HepG2 (cell line): ENCODE data around the gene SERINC1. TPM values are rescaled to one million over a fixed set of nuclear protein-coding genes. Genes with fewer than 3 reads are reported as not detected.

Experiments used
- ATF7-NPFF ChIP-seq: sonication (generic); formaldehyde crosslinking; IDR thresholded peaks from 2 replicates; pipeline ENCODE4 v1.8.1; 2023; ENCODE audit warnings: mild to moderate bottlenecking, low read depth, missing genetic modification reagents, moderate library complexity
- BCL6 ChIP-seq: IDR thresholded peaks from 2 replicates; pipeline ENCODE4 v1.6.1; 2016; ENCODE audit warnings: missing genetic modification reagents, missing compliant biosample characterization
- BORCS8-MEF2B ChIP-seq: sonication (generic); formaldehyde crosslinking; IDR thresholded peaks from 2 replicates; pipeline ENCODE4 v1.8.0; 2022; ENCODE audit warnings: mild to moderate bottlenecking, missing genetic modification reagents
- DR1 ChIP-seq: sonication (generic); formaldehyde crosslinking; IDR thresholded peaks from 2 replicates; pipeline ENCODE4 v1.8.0; 2021; ENCODE audit warnings: mild to moderate bottlenecking, missing genetic modification reagents, inconsistent platforms
- FOXM1 ChIP-seq: sonication (generic); formaldehyde crosslinking; IDR thresholded peaks from 2 replicates; pipeline ENCODE4 v1.5.0; 2020; ENCODE audit warnings: missing genetic modification reagents
- NCOA5 ChIP-seq: sonication (generic); formaldehyde crosslinking; IDR thresholded peaks from 2 replicates; pipeline ENCODE4 v1.4.0; 2020; ENCODE audit warnings: missing genetic modification reagents
- POLR2AphosphoS2 ChIP-seq: IDR thresholded peaks from 2 replicates; pipeline ENCODE4 v1.6.1; 2011; ENCODE audit warnings: low read depth, low read length, improper control_type of control experiment
- RAD21 ChIP-seq: fragments of 450-650 bp; formaldehyde crosslinking; IDR thresholded peaks from 2 replicates; pipeline ENCODE4 v1.5.0; 2020; ENCODE audit warnings: mild to moderate bottlenecking
- SALL2 ChIP-seq: sonication (generic); formaldehyde crosslinking; IDR thresholded peaks from 2 replicates; pipeline ENCODE4 v1.8.1; 2023; ENCODE audit warnings: mild to moderate bottlenecking, missing genetic modification reagents, inconsistent platforms
- ZEB1 ChIP-seq: IDR thresholded peaks from 2 replicates; pipeline ENCODE4 v1.6.1; 2012; ENCODE audit warnings: mild to moderate bottlenecking, low read depth, inconsistent platforms; ENCODE audit not compliant: insufficient replicate concordance
- ZNF234 ChIP-seq: sonication (generic); formaldehyde crosslinking; conservative IDR thresholded peaks from 2 replicates; pipeline ENCODE4 v1.5.1; 2020; ENCODE audit warnings: mild to moderate bottlenecking, missing genetic modification reagents
- ZNF274 ChIP-seq: sonication (generic); formaldehyde crosslinking; IDR thresholded peaks from 2 replicates; pipeline ENCODE4 v1.5.1; 2020; ENCODE audit warnings: mild to moderate bottlenecking, missing genetic modification reagents
- ZNF562 ChIP-seq: sonication (generic); formaldehyde crosslinking; IDR thresholded peaks from 2 replicates; pipeline ENCODE4 v1.8.0; 2022; ENCODE audit warnings: missing genetic modification reagents, borderline replicate concordance
- ZNF567 ChIP-seq: sonication (generic); formaldehyde crosslinking; IDR thresholded peaks from 2 replicates; pipeline ENCODE4 v1.8.1; 2023; ENCODE audit warnings: mild to moderate bottlenecking, missing genetic modification reagents, borderline replicate concordance
- ZNF629 ChIP-seq: sonication (generic); formaldehyde crosslinking; conservative IDR thresholded peaks from 2 replicates; pipeline ENCODE4 v1.5.0; 2020; ENCODE audit warnings: missing genetic modification reagents
- ZNF660 ChIP-seq: sonication (generic); formaldehyde crosslinking; IDR thresholded peaks from 2 replicates; pipeline ENCODE4 v1.5.1; 2020; ENCODE audit warnings: mild to moderate bottlenecking, low read depth, missing genetic modification reagents, borderline replicate concordance
- ZNF780A ChIP-seq: sonication (generic); formaldehyde crosslinking; IDR thresholded peaks from 2 replicates; pipeline ENCODE4 v1.8.0; 2022; ENCODE audit warnings: mild to moderate bottlenecking, missing genetic modification reagents, moderate library complexity
- ZSCAN22 ChIP-seq: sonication (generic); formaldehyde crosslinking; IDR thresholded peaks from 2 replicates; pipeline ENCODE4 v1.4.0; 2020; ENCODE audit warnings: mild to moderate bottlenecking, missing genetic modification reagents
- polyA plus RNA-seq, 8 experiments: library from polyadenylated mRNA; depleted of rRNA in 3 of 8; stranded (reverse) in 7 of 8; unstranded in 1 of 8; fragments of >200 nt; fragmentation: Illumina TruSeq in 4 of 8; extraction: Trizol in 4 of 8; gene quantifications; 2 replicates each; pipeline versions ENCODE4 v1.2.1 to v1.2.3, GENCODE V29; 2011 to 2016; ENCODE audit warnings: low read depth in 4 of 8, missing spikeins in 1 of 8, mixed read lengths in 1 of 8; ENCODE audit not compliant: insufficient read depth in 1 of 8
- total RNA-seq, 5 experiments: library from RNA; depleted of rRNA; stranded (reverse); fragments of >200 nt; fragmentation: Illumina TruSeq; extraction: Trizol; gene quantifications; 2 replicates each; pipeline ENCODE4 v1.2.3, GENCODE V29; 2016; ENCODE audit warnings: low read depth in 1 of 5
- TF ChIP-seq, protein P1 (sequence below): sonication (generic); formaldehyde crosslinking; IDR thresholded peaks from 2 replicates; pipeline ENCODE4 v1.4.0; 2020; ENCODE audit warnings: missing genetic modification reagents, borderline replicate concordance
- TF ChIP-seq, protein P2 (sequence below): sonication (generic); formaldehyde crosslinking; IDR thresholded peaks from 2 replicates; pipeline ENCODE4 v1.5.1; 2020; ENCODE audit warnings: mild to moderate bottlenecking, moderate library complexity, missing genetic modification reagents
- TF ChIP-seq, protein P3 (sequence below): IDR thresholded peaks from 2 replicates; pipeline ENCODE4 v1.6.1; 2016; ENCODE audit warnings: missing compliant biosample characterization, missing genetic modification reagents, borderline replicate concordance
- TF ChIP-seq, protein P4 (sequence below), 2 experiments: sonication (generic) in 1 of 2; formaldehyde crosslinking in 1 of 2; IDR thresholded peaks; 2 replicates each; pipeline versions ENCODE4 v1.4.0 to v1.6.1; 2018 to 2020; ENCODE audit warnings: missing genetic modification reagents in 2 of 2, borderline replicate concordance in 1 of 2, low read depth in 1 of 2, mild to moderate bottlenecking in 1 of 2, missing biosample characterization in 1 of 2

The SERINC1 gene
- total and polyA plus RNA-seq, 2 of the 13 experiments (the other 11 are each of a cell fraction or from before 2014, with no cell fraction given): 93.5 to 112 TPM

DNA sequence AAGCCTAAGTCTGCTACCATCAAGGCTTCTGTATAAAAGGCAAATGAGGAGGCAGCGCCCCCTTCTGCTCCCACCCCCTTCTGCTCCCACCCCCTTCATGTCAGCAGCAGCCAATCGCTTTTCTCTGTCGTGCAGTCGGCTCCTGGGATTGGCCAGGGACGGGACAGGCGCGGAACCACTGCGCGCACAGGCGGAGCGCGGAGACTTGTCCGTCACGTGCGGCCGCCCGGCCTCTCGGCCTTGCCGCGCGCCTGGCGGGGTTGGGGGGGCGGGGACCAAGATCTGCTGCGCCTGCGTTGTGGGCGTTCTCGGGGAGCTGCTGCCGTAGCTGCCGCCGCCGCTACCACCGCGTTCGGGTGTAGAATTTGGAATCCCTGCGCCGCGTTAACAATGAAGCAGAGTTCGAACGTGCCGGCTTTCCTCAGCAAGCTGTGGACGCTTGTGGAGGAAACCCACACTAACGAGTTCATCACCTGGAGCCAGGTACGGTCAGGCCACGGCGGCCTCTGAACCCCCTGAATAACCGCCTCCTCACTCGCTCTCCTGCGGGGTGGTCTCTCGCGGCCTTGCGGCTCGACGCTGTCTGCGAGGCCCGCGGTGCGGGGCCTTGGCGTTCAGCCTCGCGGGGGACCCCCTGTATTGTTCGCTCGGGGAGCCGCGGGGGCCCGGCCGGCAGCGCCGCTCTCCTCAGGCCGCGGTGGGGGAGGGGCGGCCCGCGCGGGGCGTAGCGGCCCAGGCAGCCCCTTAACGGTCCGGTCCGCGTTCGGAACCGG is 72.1 kb downstream of the SERINC1 start, which contains the start of gene HSF2 (continued):
- TF ChIP-seq, protein P1, sequence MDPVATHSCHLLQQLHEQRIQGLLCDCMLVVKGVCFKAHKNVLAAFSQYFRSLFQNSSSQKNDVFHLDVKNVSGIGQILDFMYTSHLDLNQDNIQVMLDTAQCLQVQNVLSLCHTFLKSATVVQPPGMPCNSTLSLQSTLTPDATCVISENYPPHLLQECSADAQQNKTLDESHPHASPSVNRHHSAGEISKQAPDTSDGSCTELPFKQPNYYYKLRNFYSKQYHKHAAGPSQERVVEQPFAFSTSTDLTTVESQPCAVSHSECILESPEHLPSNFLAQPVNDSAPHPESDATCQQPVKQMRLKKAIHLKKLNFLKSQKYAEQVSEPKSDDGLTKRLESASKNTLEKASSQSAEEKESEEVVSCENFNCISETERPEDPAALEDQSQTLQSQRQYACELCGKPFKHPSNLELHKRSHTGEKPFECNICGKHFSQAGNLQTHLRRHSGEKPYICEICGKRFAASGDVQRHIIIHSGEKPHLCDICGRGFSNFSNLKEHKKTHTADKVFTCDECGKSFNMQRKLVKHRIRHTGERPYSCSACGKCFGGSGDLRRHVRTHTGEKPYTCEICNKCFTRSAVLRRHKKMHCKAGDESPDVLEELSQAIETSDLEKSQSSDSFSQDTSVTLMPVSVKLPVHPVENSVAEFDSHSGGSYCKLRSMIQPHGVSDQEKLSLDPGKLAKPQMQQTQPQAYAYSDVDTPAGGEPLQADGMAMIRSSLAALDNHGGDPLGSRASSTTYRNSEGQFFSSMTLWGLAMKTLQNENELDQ (CRISPR knock-in tag): no peak
- TF ChIP-seq FOXM1 (CRISPR knock-in tag) (no peak; the same call in 1 of the 2 replicates), ZNF567 (CRISPR knock-in tag) (peak; percentile 90), ZNF780A (CRISPR knock-in tag) (peak; percentile 47; the same call in 1 of the 2 replicates), ZNF274 (peak; percentile 87; the same call in 1 of the 2 replicates), RAD21 (CRISPR knock-in tag) (peak; percentile 32), BORCS8-MEF2B (CRISPR knock-in tag) (peak; percentile 93), ATF7-NPFF (CRISPR knock-in tag) (peak; percentile 97), ZNF629 (CRISPR knock-in tag) (0 out of 2 replicates have a peak, but pooled peaks have one; percentile 8), POLR2AphosphoS2 (no peak), SALL2 (CRISPR knock-in tag) (peak; percentile 98), ZNF660 (0 out of 2 replicates have a peak, but pooled peaks have one; percentile 71), ZNF562 (no peak), DR1 (CRISPR knock-in tag) (peak; percentile 64), ZEB1 (peak; percentile 72), ZNF234 (no peak), NCOA5 (CRISPR knock-in tag) (no peak), BCL6 (CRISPR knock-in tag) (peak; percentile 32; the same call in 1 of the 2 replicates), ZSCAN22 (CRISPR knock-in tag) (peak; percentile 22; the same call in 1 of the 2 replicates)
- TF ChIP-seq, protein P2, sequence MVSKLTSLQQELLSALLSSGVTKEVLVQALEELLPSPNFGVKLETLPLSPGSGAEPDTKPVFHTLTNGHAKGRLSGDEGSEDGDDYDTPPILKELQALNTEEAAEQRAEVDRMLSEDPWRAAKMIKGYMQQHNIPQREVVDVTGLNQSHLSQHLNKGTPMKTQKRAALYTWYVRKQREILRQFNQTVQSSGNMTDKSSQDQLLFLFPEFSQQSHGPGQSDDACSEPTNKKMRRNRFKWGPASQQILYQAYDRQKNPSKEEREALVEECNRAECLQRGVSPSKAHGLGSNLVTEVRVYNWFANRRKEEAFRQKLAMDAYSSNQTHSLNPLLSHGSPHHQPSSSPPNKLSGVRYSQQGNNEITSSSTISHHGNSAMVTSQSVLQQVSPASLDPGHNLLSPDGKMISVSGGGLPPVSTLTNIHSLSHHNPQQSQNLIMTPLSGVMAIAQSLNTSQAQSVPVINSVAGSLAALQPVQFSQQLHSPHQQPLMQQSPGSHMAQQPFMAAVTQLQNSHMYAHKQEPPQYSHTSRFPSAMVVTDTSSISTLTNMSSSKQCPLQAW (CRISPR knock-in tag): peak; percentile 67; the same call in 1 of the 2 replicates
- TF ChIP-seq, protein P3, sequence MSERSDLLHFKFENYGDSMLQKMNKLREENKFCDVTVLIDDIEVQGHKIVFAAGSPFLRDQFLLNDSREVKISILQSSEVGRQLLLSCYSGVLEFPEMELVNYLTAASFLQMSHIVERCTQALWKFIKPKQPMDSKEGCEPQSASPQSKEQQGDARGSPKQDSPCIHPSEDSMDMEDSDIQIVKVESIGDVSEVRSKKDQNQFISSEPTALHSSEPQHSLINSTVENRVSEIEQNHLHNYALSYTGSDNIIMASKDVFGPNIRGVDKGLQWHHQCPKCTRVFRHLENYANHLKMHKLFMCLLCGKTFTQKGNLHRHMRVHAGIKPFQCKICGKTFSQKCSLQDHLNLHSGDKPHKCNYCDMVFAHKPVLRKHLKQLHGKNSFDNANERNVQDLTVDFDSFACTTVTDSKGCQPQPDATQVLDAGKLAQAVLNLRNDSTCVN (CRISPR knock-in tag): peak; percentile 78; the same call in 1 of the 2 replicates
- TF ChIP-seq, protein P4, sequence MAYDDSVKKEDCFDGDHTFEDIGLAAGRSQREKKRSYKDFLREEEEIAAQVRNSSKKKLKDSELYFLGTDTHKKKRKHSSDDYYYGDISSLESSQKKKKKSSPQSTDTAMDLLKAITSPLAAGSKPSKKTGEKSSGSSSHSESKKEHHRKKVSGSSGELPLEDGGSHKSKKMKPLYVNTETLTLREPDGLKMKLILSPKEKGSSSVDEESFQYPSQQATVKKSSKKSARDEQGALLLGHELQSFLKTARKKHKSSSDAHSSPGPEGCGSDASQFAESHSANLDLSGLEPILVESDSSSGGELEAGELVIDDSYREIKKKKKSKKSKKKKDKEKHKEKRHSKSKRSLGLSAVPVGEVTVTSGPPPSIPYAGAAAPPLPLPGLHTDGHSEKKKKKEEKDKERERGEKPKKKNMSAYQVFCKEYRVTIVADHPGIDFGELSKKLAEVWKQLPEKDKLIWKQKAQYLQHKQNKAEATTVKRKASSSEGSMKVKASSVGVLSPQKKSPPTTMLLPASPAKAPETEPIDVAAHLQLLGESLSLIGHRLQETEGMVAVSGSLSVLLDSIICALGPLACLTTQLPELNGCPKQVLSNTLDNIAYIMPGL (CRISPR knock-in tag; IDR thresholded peaks at IDR 0.05; ENCODE audit: borderline replicate concordance in 1 of 2, low read depth in 1 of 2): peak in 1 of 2 experiments; percentile 95; a peak in 3 of 4 replicates
